CMK (cell line): Measurements from ENCODE around the gene DHX16.
A peak's percentile ranks its signal among the peaks of the same experiment; 100 is the strongest.
"Not testable (repeated sequence)": the region's sequence is repeated elsewhere in the genome, so short reads cannot be mapped to it uniquely, and the experiment has no call there.

ENCODE experiments used
- DNase-seq: peaks from one replicate; pipeline ENCODE4 v3.0.0-alpha.2; 2010; ENCODE audit warnings: low read depth

The DHX16 gene

GRCh38 chr6:30678964-30679726 is 6.3 kb upstream of the DHX16 start:
- no peak for DNase-seq

DNA sequence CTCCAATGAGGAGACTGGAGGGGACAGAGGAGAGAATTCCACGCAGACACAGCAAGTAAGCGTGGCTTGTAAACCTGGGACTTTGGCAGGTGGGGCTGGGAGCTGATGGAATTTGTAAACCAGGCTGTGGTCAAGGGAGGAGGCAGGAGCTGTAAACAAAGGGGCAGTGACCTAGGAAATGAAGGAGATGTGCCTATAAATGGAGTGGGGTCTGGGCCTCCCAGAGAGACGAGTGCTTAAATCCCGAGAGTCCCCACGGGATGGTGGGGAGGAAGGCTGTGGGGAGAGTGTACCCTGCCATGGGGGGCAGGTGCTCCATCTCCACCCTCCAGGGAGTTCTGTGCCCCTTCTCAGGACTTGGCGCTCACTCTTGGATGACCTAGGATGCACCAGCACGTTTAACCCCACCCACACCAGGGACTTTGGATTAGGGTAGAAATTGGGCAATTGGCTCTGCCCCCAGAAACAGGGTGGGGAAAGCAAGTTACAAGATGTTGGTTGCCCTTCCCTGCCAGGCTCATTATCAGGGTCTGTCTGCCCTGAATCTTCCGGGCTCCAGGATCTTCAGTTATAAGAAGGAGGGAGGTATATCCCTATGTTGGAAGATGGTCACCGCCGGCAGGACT is 4.0 kb upstream of the DHX16 start:
- DNase-seq: no peak

DNA sequence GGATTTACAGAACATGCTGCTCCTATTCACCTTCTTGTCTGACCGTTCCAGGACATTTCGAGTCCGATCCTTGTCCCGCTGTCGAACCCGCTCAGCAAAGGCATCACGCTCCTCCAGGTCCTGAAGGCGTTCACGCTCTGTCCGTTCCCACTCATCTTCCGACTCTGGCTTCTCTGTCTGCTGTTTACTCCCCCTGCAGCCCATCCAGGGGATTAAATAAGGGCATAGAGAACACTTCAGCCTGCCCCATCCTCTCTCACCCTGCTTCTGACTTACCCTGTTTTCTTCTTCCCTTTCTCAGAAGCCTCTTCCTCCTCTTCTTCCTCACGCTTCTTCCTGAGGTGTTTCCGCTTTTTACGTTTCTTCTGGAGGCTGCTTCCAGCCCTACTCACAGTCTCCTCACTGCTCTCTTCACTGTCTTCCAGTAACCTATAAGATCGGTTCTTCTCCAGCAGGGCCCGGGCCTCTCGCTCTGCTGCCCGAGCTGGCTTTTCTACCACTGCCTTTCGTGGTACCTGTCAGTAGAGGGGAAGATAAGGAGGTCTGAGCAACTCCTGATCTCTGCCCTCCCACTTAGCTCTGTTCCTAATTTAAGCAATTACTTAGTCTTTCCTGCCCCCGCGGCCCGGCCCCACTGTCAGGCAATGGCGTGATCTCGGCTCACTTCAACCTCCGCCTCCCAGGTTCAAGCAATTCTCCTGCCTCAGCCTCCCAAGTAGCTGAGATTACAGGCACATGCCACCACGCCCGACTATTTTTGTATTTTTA is 1.9 kb downstream of the DHX16 start:
- no peak for DNase-seq

DNA sequence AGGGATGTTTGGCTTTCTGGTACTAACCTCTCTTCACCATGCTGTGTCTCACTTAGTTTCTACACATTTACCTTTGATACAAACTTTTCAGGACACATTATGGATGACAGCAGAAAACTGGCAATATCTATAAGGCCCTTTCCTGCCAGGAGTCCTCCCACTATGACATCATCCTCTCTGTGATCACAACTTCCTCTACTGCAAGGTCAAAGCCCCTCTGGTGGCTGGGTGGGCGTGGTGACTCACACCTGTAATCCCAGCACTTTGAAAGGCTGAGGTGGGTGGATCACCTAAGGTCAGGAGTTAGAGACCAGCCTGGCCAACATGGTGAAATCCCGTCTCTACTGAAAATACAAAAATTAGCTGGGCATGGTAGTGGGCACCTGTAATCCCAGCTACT is 6.5 kb downstream of the DHX16 start:
- DNase-seq: not testable (repeated sequence)

GRCh38 chr6:30664994-30665767 is 7.6 kb downstream of the DHX16 start:
- no peak for DNase-seq

DNA sequence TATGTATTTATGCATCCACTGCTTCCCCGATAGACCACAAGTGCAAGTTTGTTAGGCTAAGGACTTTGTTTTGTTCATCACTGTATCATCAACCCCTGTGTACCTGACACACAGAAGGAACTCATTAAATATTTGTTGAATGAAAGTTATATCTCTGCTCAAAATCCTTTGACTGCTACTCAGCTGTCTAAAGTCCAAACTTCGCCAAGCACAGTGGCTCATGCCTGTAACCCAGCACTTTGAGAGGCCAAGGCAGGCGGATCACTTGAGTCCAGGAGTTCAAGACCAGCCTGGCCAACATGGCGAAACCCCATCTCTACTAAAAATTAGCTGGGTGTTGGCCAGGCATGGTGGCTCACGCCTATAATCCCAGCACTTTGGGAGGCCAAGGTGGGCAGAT is 14.9 kb downstream of the DHX16 start:
- not testable (repeated sequence) for DNase-seq

DNA sequence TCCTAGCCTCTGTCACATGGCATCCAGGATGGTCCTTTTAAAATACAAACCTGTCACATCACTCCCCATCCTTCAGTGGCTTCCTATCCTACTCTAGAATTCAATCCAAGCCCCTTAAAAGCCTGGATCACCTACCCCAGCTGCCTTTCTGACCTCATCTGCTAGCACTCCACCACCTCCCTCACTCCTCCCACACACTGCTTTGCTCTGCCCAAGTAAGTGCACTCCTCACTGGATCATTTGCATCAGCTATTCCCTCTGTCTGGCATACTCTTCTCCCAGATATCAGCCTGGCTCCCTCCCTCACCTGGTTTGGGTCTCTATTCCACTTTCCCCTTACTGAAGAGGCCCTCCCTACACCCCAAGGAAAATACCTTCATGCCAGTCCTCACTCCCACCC is 15.4 kb downstream of the DHX16 start:
- DNase-seq: no peak

GRCh38 chr6:30656513-30656912 is 16.3 kb downstream of the DHX16 start:
- no peak for DNase-seq

DNA sequence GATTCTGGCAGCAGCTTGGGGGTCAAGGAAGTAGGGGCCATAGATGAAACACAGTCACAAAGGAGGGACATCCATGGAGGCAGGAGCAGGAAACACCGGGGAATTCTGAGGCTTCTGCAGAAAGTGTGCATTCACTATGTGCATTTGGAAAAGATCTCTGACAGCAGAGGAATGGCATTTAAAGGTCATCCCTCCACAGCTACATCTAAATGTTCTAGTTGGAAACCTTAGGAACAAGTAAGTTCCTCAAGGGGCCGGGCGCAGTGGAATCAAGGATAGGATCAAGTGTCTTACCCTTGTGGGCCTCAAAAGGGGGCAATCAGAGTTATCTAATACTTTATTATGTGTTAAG is 17.1 kb downstream of the DHX16 start:
- DNase-seq: no peak

DNA sequence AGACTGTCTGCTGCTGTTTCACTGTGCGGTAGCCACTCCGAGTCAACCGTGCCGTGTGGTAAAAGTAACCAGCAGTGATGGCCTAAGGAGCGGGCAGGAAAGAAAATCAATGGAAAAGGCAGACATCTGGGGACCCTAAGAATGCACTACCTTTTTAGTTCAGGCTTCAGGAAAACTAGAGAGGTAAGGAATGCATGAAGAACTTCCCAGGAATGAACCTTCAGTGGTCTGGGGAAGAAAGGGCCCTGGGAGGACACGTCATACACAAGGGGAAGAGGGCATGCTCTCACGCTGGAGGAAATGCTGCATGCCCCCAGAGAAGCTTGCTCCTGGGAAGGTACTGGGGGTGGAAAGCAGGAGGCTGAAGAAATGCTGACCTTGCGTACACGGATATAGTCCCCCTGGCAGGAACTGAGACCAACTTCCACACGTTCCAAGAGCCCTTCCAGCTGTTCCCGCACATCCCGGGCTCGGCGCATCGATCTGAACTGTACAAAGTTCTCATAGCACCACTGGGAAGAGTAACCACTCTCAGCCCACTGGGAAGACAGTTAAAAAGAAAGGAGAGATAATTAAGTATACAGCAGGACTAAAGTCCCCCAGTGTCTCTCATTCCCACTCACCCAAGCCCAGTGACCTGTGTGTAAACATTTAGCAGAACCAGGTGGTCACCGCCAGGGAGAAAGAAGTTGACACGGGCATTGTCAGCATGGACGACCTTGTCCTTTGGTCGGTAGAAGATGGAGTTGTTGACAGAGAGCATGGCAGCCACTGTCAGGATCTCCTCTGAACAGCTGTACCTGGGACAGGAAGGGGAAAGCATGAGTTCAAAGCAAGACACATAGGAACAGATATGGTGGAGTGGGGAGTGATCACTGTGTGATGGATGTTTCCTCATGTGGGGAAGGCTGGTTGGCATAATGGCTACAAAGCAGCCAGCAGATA is 17.7 kb downstream of the DHX16 start:
- no peak for DNase-seq

GRCh38 chr6:30651143-30651542 is 21.7 kb downstream of the DHX16 start:
- DNase-seq: no peak

GRCh38 chr6:30647242-30648116 is 25.3 kb downstream of the DHX16 start:
- peak; percentile 75 for DNase-seq

- DNase-seq: no peak
Measured at GRCh38 chr6:30646450-30647241, 26.2 kb downstream of the DHX16 start, which contains the start of gene C6orf136. Gene C6orf136, plus strand, starts transcription at chr6:30647133. Its CDS starts 99 bp downstream, at chr6:30647232.

GRCh38 chr6:30645989-30646388 is 26.8 kb downstream of the DHX16 start:
- no peak for DNase-seq

DNA sequence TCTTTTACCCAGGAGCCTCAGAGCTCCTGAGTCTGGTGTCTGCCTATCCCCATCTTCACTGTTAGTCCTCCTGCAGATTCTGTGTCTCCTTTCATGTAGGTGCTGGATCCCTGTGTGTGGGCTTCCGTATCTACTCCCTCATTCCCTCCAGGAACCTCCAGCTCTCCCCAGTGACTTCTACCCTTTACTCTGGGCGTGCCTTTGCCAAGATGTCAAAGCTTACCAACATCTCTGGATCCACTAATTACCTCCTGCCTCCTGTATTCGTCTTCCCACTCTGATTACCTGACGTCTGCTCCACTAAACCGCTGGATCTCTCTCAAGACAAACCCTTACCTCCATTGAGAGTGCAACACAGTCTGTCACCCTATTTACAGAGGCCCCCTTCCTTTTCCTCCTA is 28.0 kb downstream of the DHX16 start:
- DNase-seq: no peak

DNA sequence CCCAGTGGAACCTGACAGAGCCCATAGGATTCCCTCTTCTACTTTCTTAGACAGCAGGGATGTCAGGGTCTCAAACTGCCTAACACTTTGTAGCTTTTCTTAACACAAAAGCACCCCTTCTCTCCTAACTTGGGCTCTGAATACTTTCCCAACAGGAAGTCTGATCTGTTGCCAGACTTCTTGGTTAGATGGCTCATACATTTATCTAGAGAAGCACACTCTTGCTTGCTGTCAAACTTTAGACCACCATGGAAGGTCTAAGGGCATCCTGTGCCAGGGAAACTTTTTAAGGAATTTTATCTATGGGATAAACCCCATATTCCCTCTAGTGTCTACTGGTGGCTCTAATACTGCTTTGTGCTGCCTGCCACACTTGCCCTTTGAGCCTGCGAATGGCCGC is 29.1 kb downstream of the DHX16 start:
- DNase-seq: no peak

- DNase-seq: no peak
Measured at GRCh38 chr6:30641048-30641447, 31.8 kb downstream of the DHX16 start.

- no peak for DNase-seq
Measured at GRCh38 chr6:30640481-30640880, 32.3 kb downstream of the DHX16 start.

GRCh38 chr6:30635834-30636233 is 37.0 kb downstream of the DHX16 start:
- no peak for DNase-seq
